Activated T-cell treated with anti-CD3 and anti-CD28 coated beads, Interleukin-2, amount 50 U/mL, for 1 hour (primary cell): Measurements from ENCODE around the gene UNC5A.

Experiments
- DNase-seq: peaks from one replicate; pipeline ENCODE4 v3.0.0-alpha.2; 2020

The UNC5A gene

GRCh38 chr5:176881816-176882566 lies 71.6 kb downstream of the UNC5A start:
- DNase-seq = no peak

- DNase-seq = no peak
Measured at GRCh38 chr5:176882567-176882903, 72.2 kb downstream of the UNC5A start.

GRCh38 chr5:176883700-176884570 lies 73.6 kb downstream of the UNC5A start:
- no peak for DNase-seq

- DNase-seq = no peak
Measured at GRCh38 chr5:176884571-176884890, 74.2 kb downstream of the UNC5A start.

GRCh38 chr5:176886336-176887251 lies 76.2 kb downstream of the UNC5A start:
- peak; percentile 10 for DNase-seq

GRCh38 chr5:176887252-176887849 lies 77.0 kb downstream of the UNC5A start:
- DNase-seq = peak; percentile 7

- no peak for DNase-seq
Measured at GRCh38 chr5:176888016-176888864, 77.9 kb downstream of the UNC5A start.

GRCh38 chr5:176888865-176889165 lies 78.5 kb downstream of the UNC5A start:
- no peak for DNase-seq

- peak; percentile 11 for DNase-seq
Measured at GRCh38 chr5:176889321-176890280, 79.2 kb downstream of the UNC5A start.

- peak; percentile 4 for DNase-seq
Measured at GRCh38 chr5:176890455-176891330, 80.3 kb downstream of the UNC5A start.

GRCh38 chr5:176891331-176891958 lies 81.1 kb downstream of the UNC5A start:
- no peak for DNase-seq

- DNase-seq = no peak
Measured at GRCh38 chr5:176892663-176893062, 82.3 kb downstream of the UNC5A start.

- no peak for DNase-seq
Measured at GRCh38 chr5:176894298-176894697, 83.9 kb downstream of the UNC5A start.

- no peak for DNase-seq
Measured at GRCh38 chr5:176895831-176896230, 85.5 kb downstream of the UNC5A start.

GRCh38 chr5:176897263-176897662 lies 86.9 kb downstream of the UNC5A start:
- DNase-seq = no peak

GRCh38 chr5:176899296-176899891 lies 89.0 kb downstream of the UNC5A start, which contains the start of gene HK3:
HK3 (minus strand) TSS chr5:176899346; CDS start chr5:176896159, 3,187 bp downstream.
- no peak for DNase-seq

- no peak for DNase-seq
Measured at GRCh38 chr5:176899946-176900779, 89.8 kb downstream of the UNC5A start.

GRCh38 chr5:176900780-176901204 lies 90.4 kb downstream of the UNC5A start:
- DNase-seq = no peak
